NB4 (cell line): ENCODE data around the gene RNF112.

Experiments
- CTCF ChIP-seq: IDR thresholded peaks from one replicate; pipeline ENCODE4 v1.5.1; 2012; ENCODE audit warnings: low read depth, low read length
- POLR2A ChIP-seq: IDR thresholded peaks from 2 replicates; pipeline ENCODE4 v1.6.1; 2011; ENCODE audit warnings: mild to moderate bottlenecking; ENCODE audit not compliant: insufficient read length; ENCODE audit errors: extremely low read depth

GRCh38 chr17:19456016-19456927, 45.2 kb downstream of the RNF112 start:
- TF ChIP-seq CTCF (no peak), POLR2A (no peak)
